GM23248 (cell line): ENCODE measurements around the gene KICS2. TPM values are rescaled to one million over a fixed set of nuclear protein-coding genes. Genes with fewer than 3 reads are reported as not detected.

ENCODE experiments used
- DNase-seq: peaks from one replicate; pipeline ENCODE4 v3.0.0-alpha.2; 2015
- H2AFZ ChIP-seq: fragments of 200-600 bp; sonication (generic); 2 replicates; pipeline ENCODE4 v1.6.1; 2016; ENCODE audit warnings: antibody characterized with exemption
- H3F3A ChIP-seq: fragments of 200-600 bp; sonication (generic); 2 replicates; pipeline ENCODE4 v1.6.1; 2016; ENCODE audit warnings: mild to moderate bottlenecking, antibody characterized with exemption, mixed run types; ENCODE audit not compliant: insufficient read depth
- H3K27ac ChIP-seq: fragments of 200-600 bp; sonication (generic); 2 replicates; pipeline ENCODE4 v1.5.1; 2016; ENCODE audit warnings: mild to moderate bottlenecking
- H3K27me3 ChIP-seq: fragments of 200-600 bp; sonication (generic); replicated peaks from 2 replicates; pipeline ENCODE4 v1.6.1; 2016; ENCODE audit warnings: mild to moderate bottlenecking; ENCODE audit not compliant: insufficient read depth
- H3K36me3 ChIP-seq: fragments of 200-600 bp; sonication (generic); 2 replicates; pipeline ENCODE4 v1.6.1; 2016; ENCODE audit warnings: low read depth, mild to moderate bottlenecking
- H3K4me1 ChIP-seq: fragments of 200-600 bp; sonication (generic); 2 replicates; pipeline ENCODE4 v1.6.1; 2016; ENCODE audit warnings: mild to moderate bottlenecking; ENCODE audit not compliant: insufficient read depth
- H3K4me2 ChIP-seq: fragments of 200-600 bp; sonication (generic); one replicate; pipeline ENCODE4 v1.6.1; 2016; ENCODE audit warnings: mild to moderate bottlenecking; ENCODE audit not compliant: unreplicated experiment
- H3K4me3 ChIP-seq: fragments of 200-600 bp; sonication (generic); 2 replicates; pipeline ENCODE4 v1.5.1; 2016; ENCODE audit warnings: mild to moderate bottlenecking
- H3K79me2 ChIP-seq: fragments of 200-600 bp; sonication (generic); 2 replicates; pipeline ENCODE4 v1.6.1; 2016; ENCODE audit warnings: mild to moderate bottlenecking; ENCODE audit not compliant: insufficient read depth
- H3K9ac ChIP-seq: fragments of 200-600 bp; sonication (generic); 2 replicates; pipeline ENCODE4 v1.6.1; 2016; ENCODE audit warnings: mild to moderate bottlenecking
- H3K9me2 ChIP-seq: fragments of 200-600 bp; sonication (generic); 2 replicates; pipeline ENCODE4 v1.6.1; 2016; ENCODE audit warnings: mixed run types, mild to moderate bottlenecking, moderate library complexity; ENCODE audit not compliant: insufficient read depth
- H3K9me3 ChIP-seq: fragments of 200-600 bp; sonication (generic); one replicate; pipeline ENCODE4 v1.6.1; 2017; ENCODE audit warnings: low read depth
- H4K20me1 ChIP-seq: fragments of 200-600 bp; sonication (generic); 2 replicates; pipeline ENCODE4 v1.6.0; 2016; ENCODE audit not compliant: insufficient read depth
- EZH2 ChIP-seq: fragments of 200-600 bp; sonication (generic); IDR thresholded peaks from 2 replicates; pipeline ENCODE4 v1.6.1; 2018; ENCODE audit warnings: antibody characterized with exemption, mild to moderate bottlenecking; ENCODE audit not compliant: insufficient read depth, poor library complexity, severe bottlenecking
- EZH2phosphoT487 ChIP-seq: fragments of 200-600 bp; sonication (generic); IDR thresholded peaks from 2 replicates; pipeline ENCODE4 v1.6.1; 2018; ENCODE audit warnings: antibody characterized with exemption, moderate library complexity, mild to moderate bottlenecking, low read depth; ENCODE audit not compliant: insufficient read depth
- WGBS, 2 experiments: methylation state at CpG; one replicate each; pipeline ENCODE4 v1.1.6; 2015 to 2017; ENCODE audit warnings: low lambda C conversion rate in 2 of 2, low coverage in 1 of 2; ENCODE audit errors: missing lambda C conversion rate in 2 of 2; 5-methylcytosine and 5-hydroxymethylcytosine counted together
- in situ Hi-C: fragments of 300-500 bp; cut with MboI; formaldehyde crosslinking; loops from 2 replicates; pipeline ENCODE4 v1.15.0; 2020
- polyA plus RNA-seq: library from polyadenylated mRNA; unstranded; fragments of >200 nt; fragmentation: Nextera tagmentation; extraction: Ambion mirVana; gene quantifications from 2 replicates; pipeline ENCODE4 v1.2.1, GENCODE V29; 2016
- small RNA-seq: library from RNA; depleted of rRNA; stranded (forward); fragments of <200 nt; gene quantifications from one replicate; pipeline ENCODE3, GENCODE V24; 2014; ENCODE audit warnings: low read depth, low replicate concordance
- total RNA-seq: library from RNA; depleted of rRNA; stranded (reverse); fragments of >200 nt; shearing (Covaris generic); gene quantifications from 2 replicates; pipeline ENCODE4 v1.2.3, GENCODE V29; 2014; rRNA removed

The KICS2 gene
- total and polyA plus RNA-seq, 2 experiments from 2014 or later = 2.9 to 3.5 TPM

- Histone ChIP-seq H3K27ac (peak overlapping the region; percentile 64), H3K4me3 (peak overlapping the region; percentile 3; the same call in 1 of the 2 replicates), H3K9me3 (no peaks in the 10 kb centered on the region), H2AFZ (no peak overlapping the region), H3F3A (peaks cover 68% of the 10 kb centered on the region), H4K20me1 (no peaks in the 10 kb centered on the region), H3K79me2 (no peaks in the 10 kb centered on the region), H3K9me2 (no peaks in the 10 kb centered on the region), H3K9ac (peak overlapping the region; percentile 11; the same call in 1 of the 2 replicates), H3K4me2 (peak overlapping the region; percentile 63), H3K4me1 (peaks cover 65% of the 10 kb centered on the region), H3K27me3 (no peaks in the 10 kb centered on the region), H3K36me3 (no peaks in the 10 kb centered on the region)
- TF ChIP-seq EZH2phosphoT487 (no peak), EZH2 (no peak)
- DNase-seq = peak; percentile 85
- WGBS, 2 experiments = 0 to 3% methylated on average over 1 of the region's 1 CpG
- in situ Hi-C loops = no loop called here
Measured at GRCh38 chr12:64178122-64178521, 44.0 kb downstream of the KICS2 start.

GRCh38 chr12:64177001-64177400 lies 45.1 kb downstream of the KICS2 start:
- H3K27me3 ChIP-seq = no peaks in the 10 kb centered on the region
- H3K4me3 ChIP-seq = no peak overlapping the region
- no peaks in the 10 kb centered on the region for H3K36me3 ChIP-seq
- H2AFZ ChIP-seq = no peak overlapping the region
- peaks cover 63% of the 10 kb centered on the region for H3K4me1 ChIP-seq
- H4K20me1 ChIP-seq = no peaks in the 10 kb centered on the region
- H3F3A ChIP-seq = peaks cover 57% of the 10 kb centered on the region
- DNase-seq = no peak
- no peak overlapping the region for H3K9ac ChIP-seq
- in situ Hi-C loops = no loop called here
- no peak for TF ChIP-seq EZH2phosphoT487
- TF ChIP-seq EZH2 = no peak
- H3K4me2 ChIP-seq = no peak overlapping the region
- H3K27ac ChIP-seq = no peak overlapping the region
- 90 to 92% methylated on average over 7 of the region's 7 CpGs for WGBS, 2 experiments
- H3K79me2 ChIP-seq = no peaks in the 10 kb centered on the region
- no peaks in the 10 kb centered on the region for H3K9me3 ChIP-seq
- H3K9me2 ChIP-seq = no peaks in the 10 kb centered on the region

GRCh38 chr12:64175254-64175945 lies 46.7 kb downstream of the KICS2 start:
- H3K27ac ChIP-seq = peak overlapping the region; percentile 55
- peak; percentile 77 for DNase-seq
- in situ Hi-C loops = no loop called here

DNA sequence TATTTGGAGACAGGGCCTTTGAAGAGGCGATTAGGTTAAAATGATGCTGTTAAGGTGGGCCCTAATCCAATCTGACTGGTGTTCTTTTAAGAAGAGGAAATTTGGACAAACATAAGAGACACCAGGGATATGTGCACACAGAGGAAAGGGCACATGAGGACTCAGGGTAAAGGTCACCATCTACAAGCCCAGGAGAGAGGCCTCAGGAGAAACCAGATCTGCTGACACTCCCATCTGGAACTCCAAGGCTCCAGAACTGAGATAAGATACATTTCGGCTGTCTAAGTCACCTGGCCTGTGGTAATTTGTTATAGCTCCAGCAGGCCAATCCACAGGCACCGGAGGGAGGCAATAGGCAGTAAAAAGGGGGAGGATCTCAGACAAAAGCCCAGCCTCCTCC lies 48.6 kb downstream of the KICS2 start:
- Histone ChIP-seq H3K79me2 (no peaks in the 10 kb centered on the region), H3K27ac (no peak overlapping the region; the same call in 1 of the 2 replicates), H3K4me3 (no peak overlapping the region), H3K4me1 (peaks cover 58% of the 10 kb centered on the region), H3F3A (peaks cover 47% of the 10 kb centered on the region), H3K9me3 (no peaks in the 10 kb centered on the region), H3K36me3 (no peaks in the 10 kb centered on the region), H3K9me2 (no peaks in the 10 kb centered on the region), H4K20me1 (no peaks in the 10 kb centered on the region), H3K9ac (no peak overlapping the region), H3K4me2 (no peak overlapping the region), H3K27me3 (no peaks in the 10 kb centered on the region), H2AFZ (no peak overlapping the region)
- WGBS, 2 experiments = 96 to 98% methylated on average over 3 of the region's 3 CpGs
- TF ChIP-seq EZH2 (no peak), EZH2phosphoT487 (no peak)
- in situ Hi-C loops = no loop called here
- no peak for DNase-seq

More at GRCh38 chr12:64175254-64175945, 46.7 kb downstream of the KICS2 start:
- Histone ChIP-seq H3K27me3 (no peaks in the 10 kb centered on the region), H2AFZ (no peak overlapping the region), H3K36me3 (no peaks in the 10 kb centered on the region), H3K4me3 (no peak overlapping the region), H3K9me2 (no peaks in the 10 kb centered on the region), H3K79me2 (no peaks in the 10 kb centered on the region), H3F3A (peaks cover 55% of the 10 kb centered on the region), H3K9me3 (no peaks in the 10 kb centered on the region), H4K20me1 (no peaks in the 10 kb centered on the region), H3K9ac (peak overlapping the region; percentile 2; the same call in 1 of the 2 replicates), H3K4me2 (no peak overlapping the region), H3K4me1 (peaks cover 65% of the 10 kb centered on the region)
- 12 to 19% methylated on average over 2 of the region's 2 CpGs for WGBS, 2 experiments
- TF ChIP-seq EZH2phosphoT487 = no peak
- TF ChIP-seq EZH2 = no peak

Small RNA genes within 50 kb of the gene (small RNA-seq; reads per million reads assigned to genes)
- gene RNU5A-7P = 0.37 reads per million
- gene RNU6-1009P = not detected

Other genes with a start within 250 kb of the KICS2 start
- gene C12orf56, start 168.5 kb upstream of the KICS2 start, total RNA-seq = 0.25 and 0.43 TPM in 2 replicates
- 0.90 and 1.3 TPM in 2 replicates for gene C12orf56, start 168.5 kb upstream of the KICS2 start, polyA plus RNA-seq
- gene XPOT, start 182.1 kb upstream of the KICS2 start, total RNA-seq = 148 and 154 TPM in 2 replicates
- gene XPOT, start 182.1 kb upstream of the KICS2 start, polyA plus RNA-seq = 118 and 120 TPM in 2 replicates
- 29.4 and 33.9 TPM in 2 replicates for gene TBK1, start 229.8 kb upstream of the KICS2 start, total RNA-seq
- 25.2 and 27.1 TPM in 2 replicates for gene TBK1, start 229.8 kb upstream of the KICS2 start, polyA plus RNA-seq